Sigmoid colon (tissue), 7 donors: ENCODE measurements around the gene GET4. TPM values are rescaled to one million over a fixed set of nuclear protein-coding genes. Genes with fewer than 3 reads are reported as not detected.

Experiments
- DNase-seq: peaks from one replicate; pipeline ENCODE4 v3.0.0-alpha.2; 2019
- H3K27ac ChIP-seq, 4 donors: fragments of 200-600 bp; sonication (generic); one replicate each; pipeline ENCODE4 v1.5.1; 2016 to 2019; ENCODE audit warnings: mild to moderate bottlenecking in 1 of 4
- H3K27me3 ChIP-seq, 3 donors: fragments of 200-600 bp; sonication (generic); one replicate each; pipeline ENCODE4 v1.5.1; 2019; ENCODE audit warnings: mild to moderate bottlenecking in 1 of 3
- H3K36me3 ChIP-seq, 4 donors: fragments of 200-600 bp; sonication (generic); one replicate each; pipeline ENCODE4 v1.5.1; 2016 to 2019
- H3K4me1 ChIP-seq, 4 donors: fragments of 200-600 bp; sonication (generic); one replicate each; pipeline ENCODE4 v1.5.1; 2017 to 2019
- H3K4me3 ChIP-seq, 4 donors: fragments of 200-600 bp; sonication (generic); one replicate each; pipeline ENCODE4 v1.5.1; 2017 to 2019; ENCODE audit warnings: mild to moderate bottlenecking in 2 of 4, moderate library complexity in 1 of 4
- H3K9me3 ChIP-seq, 4 donors: fragments of 200-600 bp in 3 of 4; sonication (generic) in 3 of 4; one replicate each; pipeline versions ENCODE4 v1.5.1 to v1.6.1; 2013 to 2019
- EP300 ChIP-seq, 4 donors: sonication (generic); formaldehyde crosslinking; IDR thresholded peaks; one replicate each; pipeline ENCODE4 v1.6.1; 2017; ENCODE audit warnings: antibody characterized with exemption in 4 of 4
- POLR2A ChIP-seq, 2 donors: fragments of 450-650 bp; IDR thresholded peaks; one replicate each; pipeline ENCODE4 v1.6.1; 2016; ENCODE audit warnings: antibody characterized with exemption in 2 of 2, mild to moderate bottlenecking in 2 of 2, moderate library complexity in 2 of 2
- POLR2AphosphoS5 ChIP-seq, 4 donors: sonication (generic); formaldehyde crosslinking; IDR thresholded peaks; one replicate each; pipeline ENCODE4 v1.6.1; 2017; ENCODE audit warnings: antibody characterized with exemption in 4 of 4
- WGBS, 2 donors: extraction: QIAGEN DNeasy Blood & Tissue Kit; methylation state at CpG; one replicate each; pipeline ENCODE4 v1.1.7; 2013; 5-methylcytosine and 5-hydroxymethylcytosine counted together
- intact Hi-C: fragments of 100-400 bp; cut with DNase I; formaldehyde crosslinking; loops from one replicate; pipeline ENCODE4 v1.15.1; 2023
- polyA plus RNA-seq, 3 donors: library from polyadenylated mRNA; stranded (reverse); fragments of 200-250 nt; gene quantifications; one replicate each; pipeline ENCODE4 v1.2.3, GENCODE V29; 2013
- total RNA-seq, 4 donors: library from RNA; depleted of rRNA; stranded (reverse); fragments of >200 nt; gene quantifications; one replicate each; pipeline ENCODE4 v1.1.0, GENCODE V29; 2016
- TF ChIP-seq, protein P1 (sequence below), 4 experiments: fragments of 450-650 bp in 3 of 4; fragments of 200-600 bp in 1 of 4; IDR thresholded peaks; one replicate each; pipeline ENCODE4 v1.5.1; 2016 to 2019; ENCODE audit warnings: antibody characterized with exemption in 4 of 4, mild to moderate bottlenecking in 3 of 4, moderate library complexity in 2 of 4
- donor health status: healthy with polysubstance abuse.
- donor health status: Bipolar disorder and iron deficiency.
- donor health status: healthy.

Gene GET4
- total and polyA plus RNA-seq, 7 donors, result 20.3 to 51.4 (median 27.0) TPM

DNA sequence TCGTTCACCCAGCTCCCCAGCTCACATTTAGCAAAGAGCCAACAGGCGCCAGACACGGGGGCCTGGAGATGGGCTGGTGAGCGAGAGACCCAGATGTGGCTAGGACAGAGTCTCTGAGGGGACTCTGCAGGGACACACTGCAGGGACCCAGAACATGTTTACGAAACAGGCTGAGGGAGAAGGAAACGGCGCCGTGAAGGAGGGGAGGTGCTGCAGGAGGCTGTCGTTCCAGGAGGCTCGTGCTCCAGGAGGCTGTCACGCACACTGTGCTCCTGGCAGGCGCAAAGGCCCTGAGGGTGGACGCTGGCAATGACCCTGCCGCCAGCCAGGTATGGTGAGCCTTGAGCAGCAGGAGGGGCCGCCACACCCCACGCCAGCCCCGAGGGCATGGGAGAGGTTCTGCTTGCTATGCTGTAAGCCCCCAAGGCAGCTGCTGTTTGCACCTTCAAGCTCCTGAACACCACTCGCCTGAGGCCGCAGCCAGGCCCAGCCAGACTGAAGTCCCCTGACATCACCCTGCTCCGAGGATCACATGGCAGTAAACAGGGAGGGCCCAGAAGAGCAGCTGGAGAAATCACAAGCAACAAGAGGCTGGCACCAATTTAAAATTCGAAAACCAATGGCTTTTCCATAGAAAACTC lies 50.8 kb downstream of the GET4 start:
- intact Hi-C loops, result no loop called here
- H3K9me3 ChIP-seq, result no peaks in the 10 kb centered on the region
- peak; percentile 54 for DNase-seq
- TF ChIP-seq POLR2AphosphoS5 (IDR thresholded peaks at IDR 0.05) (peak in 1 of 4 donors; percentile 24), POLR2A (IDR thresholded peaks at IDR 0.05) (no peak), EP300 (IDR thresholded peaks at IDR 0.05) (no peak)
- TF ChIP-seq, protein P1, sequence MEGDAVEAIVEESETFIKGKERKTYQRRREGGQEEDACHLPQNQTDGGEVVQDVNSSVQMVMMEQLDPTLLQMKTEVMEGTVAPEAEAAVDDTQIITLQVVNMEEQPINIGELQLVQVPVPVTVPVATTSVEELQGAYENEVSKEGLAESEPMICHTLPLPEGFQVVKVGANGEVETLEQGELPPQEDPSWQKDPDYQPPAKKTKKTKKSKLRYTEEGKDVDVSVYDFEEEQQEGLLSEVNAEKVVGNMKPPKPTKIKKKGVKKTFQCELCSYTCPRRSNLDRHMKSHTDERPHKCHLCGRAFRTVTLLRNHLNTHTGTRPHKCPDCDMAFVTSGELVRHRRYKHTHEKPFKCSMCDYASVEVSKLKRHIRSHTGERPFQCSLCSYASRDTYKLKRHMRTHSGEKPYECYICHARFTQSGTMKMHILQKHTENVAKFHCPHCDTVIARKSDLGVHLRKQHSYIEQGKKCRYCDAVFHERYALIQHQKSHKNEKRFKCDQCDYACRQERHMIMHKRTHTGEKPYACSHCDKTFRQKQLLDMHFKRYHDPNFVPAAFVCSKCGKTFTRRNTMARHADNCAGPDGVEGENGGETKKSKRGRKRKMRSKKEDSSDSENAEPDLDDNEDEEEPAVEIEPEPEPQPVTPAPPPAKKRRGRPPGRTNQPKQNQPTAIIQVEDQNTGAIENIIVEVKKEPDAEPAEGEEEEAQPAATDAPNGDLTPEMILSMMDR (IDR thresholded peaks at IDR 0.05), result no peak
- H3K27me3 ChIP-seq, result no peaks in the 10 kb centered on the region
- WGBS, 2 donors, result 19 to 73% methylated on average over 21 of the region's 21 CpGs
- H3K4me1 ChIP-seq, result peaks cover 0 to 50% (median 32%) of the 10 kb centered on the region in 4 donors
- no peaks in the 10 kb centered on the region for H3K36me3 ChIP-seq
- H3K27ac ChIP-seq, result peak overlapping the region; percentile 12 to 81 (median 74)
- no peak overlapping the region for H3K4me3 ChIP-seq

GRCh38 chr7:929311-929711 lies 53.0 kb downstream of the GET4 start:
- peak overlapping the region; percentile 52 to 81 (median 74) for H3K27ac ChIP-seq
- 76 to 83% methylated on average over 14 of the region's 14 CpGs for WGBS, 2 donors
- TF ChIP-seq EP300 (IDR thresholded peaks at IDR 0.05) (no peak), POLR2A (IDR thresholded peaks at IDR 0.05) (no peak)
- intact Hi-C loops, result no loop called here
- no peaks in the 10 kb centered on the region for H3K27me3 ChIP-seq
- no peak overlapping the region for H3K4me3 ChIP-seq
- H3K4me1 ChIP-seq, result peaks cover 0 to 42% (median 30%) of the 10 kb centered on the region in 4 donors
- peak; percentile 57 for DNase-seq
- H3K36me3 ChIP-seq, result no peaks in the 10 kb centered on the region
- no peaks in the 10 kb centered on the region for H3K9me3 ChIP-seq

DNA sequence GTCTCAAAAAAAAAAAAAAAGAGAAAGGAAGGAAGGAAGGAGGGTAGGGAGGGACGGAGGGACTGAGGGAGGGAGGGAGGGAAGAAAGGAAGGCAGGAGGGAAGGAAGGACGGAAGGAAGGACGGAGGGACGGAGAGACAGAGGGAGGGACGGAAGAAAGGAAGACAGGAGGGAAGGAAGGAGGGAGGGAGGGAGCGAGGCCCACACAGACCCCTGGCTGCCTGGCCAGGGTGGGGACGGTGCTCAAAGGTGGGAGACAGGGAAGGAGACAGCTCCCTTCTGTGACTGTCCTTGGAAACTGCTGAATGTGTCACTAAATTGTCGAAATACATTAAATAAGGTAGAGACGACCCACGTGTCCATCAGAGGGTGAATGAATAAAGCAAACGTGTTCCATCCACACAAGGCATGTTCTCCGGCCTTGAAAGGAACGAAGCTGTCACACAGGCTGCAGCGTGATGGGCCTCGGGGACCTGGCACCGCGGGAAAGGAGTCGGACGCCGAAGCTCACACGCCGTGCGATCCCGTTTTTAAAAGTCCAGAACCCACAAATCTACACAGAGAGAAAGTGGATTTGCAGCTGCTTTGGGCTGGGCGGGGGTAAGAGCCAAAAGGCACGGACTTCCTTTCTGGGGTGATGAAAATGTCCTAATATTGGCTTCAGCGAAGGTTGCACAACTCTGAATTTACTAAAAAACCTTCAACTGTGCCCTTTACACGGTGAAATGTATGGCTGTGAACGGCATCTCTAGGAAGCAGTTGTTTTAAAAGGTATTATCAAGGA lies 54.8 kb downstream of the GET4 start:
- DNase-seq, result peak; percentile 53
- H3K27ac ChIP-seq, result peak overlapping the region in 1 of 4 donors; percentile 39

GRCh38 chr7:931871-932650 lies 55.7 kb downstream of the GET4 start:
- TF ChIP-seq, protein P1 (IDR thresholded peaks at IDR 0.05), result no peak
- Histone ChIP-seq H3K36me3 (peaks cover 0 to 5% (median 0%) of the 10 kb centered on the region in 4 donors), H3K9me3 (no peaks in the 10 kb centered on the region), H3K27me3 (no peaks in the 10 kb centered on the region), H3K4me3 (no peak overlapping the region), H3K27ac (no peak overlapping the region), H3K4me1 (peaks cover 0 to 19% (median 13%) of the 10 kb centered on the region in 4 donors)
- WGBS, 2 donors, result 91 to 92% methylated on average over 21 of the region's 21 CpGs
- intact Hi-C loops, result no loop called here
- DNase-seq, result peak; percentile 52

More for the DNA sequence above, 54.8 kb downstream of the GET4 start:
- peaks cover 0 to 24% (median 14%) of the 10 kb centered on the region in 4 donors for H3K4me1 ChIP-seq
- 80 to 83% methylated on average over 29 of the region's 29 CpGs for WGBS, 2 donors
- TF ChIP-seq EP300 (IDR thresholded peaks at IDR 0.05) (no peak), POLR2AphosphoS5 (IDR thresholded peaks at IDR 0.05) (no peak), POLR2A (IDR thresholded peaks at IDR 0.05) (no peak)
- TF ChIP-seq, protein P1 (IDR thresholded peaks at IDR 0.05), result no peak
- H3K9me3 ChIP-seq, result no peaks in the 10 kb centered on the region
- H3K4me3 ChIP-seq, result no peak overlapping the region
- peaks cover 0 to 5% (median 0%) of the 10 kb centered on the region in 4 donors for H3K36me3 ChIP-seq
- intact Hi-C loops, result no loop called here
- H3K27me3 ChIP-seq, result no peaks in the 10 kb centered on the region

GRCh38 chr7:932651-932975 lies 56.3 kb downstream of the GET4 start:
- 88 to 96% methylated on average over 11 of the region's 11 CpGs for WGBS, 2 donors
- TF ChIP-seq POLR2AphosphoS5 (IDR thresholded peaks at IDR 0.05) (no peak), EP300 (IDR thresholded peaks at IDR 0.05) (no peak), POLR2A (IDR thresholded peaks at IDR 0.05) (no peak)
- TF ChIP-seq, protein P1 (IDR thresholded peaks at IDR 0.05), result no peak
- intact Hi-C loops, result no loop called here
- no peak overlapping the region for H3K4me3 ChIP-seq
- no peak for DNase-seq
- no peaks in the 10 kb centered on the region for H3K9me3 ChIP-seq
- peaks cover 0 to 19% (median 12%) of the 10 kb centered on the region in 4 donors for H3K4me1 ChIP-seq
- H3K36me3 ChIP-seq, result peaks cover 0 to 5% (median 0%) of the 10 kb centered on the region in 4 donors
- no peaks in the 10 kb centered on the region for H3K27me3 ChIP-seq
- no peak overlapping the region for H3K27ac ChIP-seq
